ENCODE measurements around the gene EVC2.

- TF ChIP-seq, protein P1, sequence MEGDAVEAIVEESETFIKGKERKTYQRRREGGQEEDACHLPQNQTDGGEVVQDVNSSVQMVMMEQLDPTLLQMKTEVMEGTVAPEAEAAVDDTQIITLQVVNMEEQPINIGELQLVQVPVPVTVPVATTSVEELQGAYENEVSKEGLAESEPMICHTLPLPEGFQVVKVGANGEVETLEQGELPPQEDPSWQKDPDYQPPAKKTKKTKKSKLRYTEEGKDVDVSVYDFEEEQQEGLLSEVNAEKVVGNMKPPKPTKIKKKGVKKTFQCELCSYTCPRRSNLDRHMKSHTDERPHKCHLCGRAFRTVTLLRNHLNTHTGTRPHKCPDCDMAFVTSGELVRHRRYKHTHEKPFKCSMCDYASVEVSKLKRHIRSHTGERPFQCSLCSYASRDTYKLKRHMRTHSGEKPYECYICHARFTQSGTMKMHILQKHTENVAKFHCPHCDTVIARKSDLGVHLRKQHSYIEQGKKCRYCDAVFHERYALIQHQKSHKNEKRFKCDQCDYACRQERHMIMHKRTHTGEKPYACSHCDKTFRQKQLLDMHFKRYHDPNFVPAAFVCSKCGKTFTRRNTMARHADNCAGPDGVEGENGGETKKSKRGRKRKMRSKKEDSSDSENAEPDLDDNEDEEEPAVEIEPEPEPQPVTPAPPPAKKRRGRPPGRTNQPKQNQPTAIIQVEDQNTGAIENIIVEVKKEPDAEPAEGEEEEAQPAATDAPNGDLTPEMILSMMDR (IDR thresholded peaks at IDR 0.05; ENCODE audit: insufficient read depth, low read length): no peak
- TF ChIP-seq, protein P2, sequence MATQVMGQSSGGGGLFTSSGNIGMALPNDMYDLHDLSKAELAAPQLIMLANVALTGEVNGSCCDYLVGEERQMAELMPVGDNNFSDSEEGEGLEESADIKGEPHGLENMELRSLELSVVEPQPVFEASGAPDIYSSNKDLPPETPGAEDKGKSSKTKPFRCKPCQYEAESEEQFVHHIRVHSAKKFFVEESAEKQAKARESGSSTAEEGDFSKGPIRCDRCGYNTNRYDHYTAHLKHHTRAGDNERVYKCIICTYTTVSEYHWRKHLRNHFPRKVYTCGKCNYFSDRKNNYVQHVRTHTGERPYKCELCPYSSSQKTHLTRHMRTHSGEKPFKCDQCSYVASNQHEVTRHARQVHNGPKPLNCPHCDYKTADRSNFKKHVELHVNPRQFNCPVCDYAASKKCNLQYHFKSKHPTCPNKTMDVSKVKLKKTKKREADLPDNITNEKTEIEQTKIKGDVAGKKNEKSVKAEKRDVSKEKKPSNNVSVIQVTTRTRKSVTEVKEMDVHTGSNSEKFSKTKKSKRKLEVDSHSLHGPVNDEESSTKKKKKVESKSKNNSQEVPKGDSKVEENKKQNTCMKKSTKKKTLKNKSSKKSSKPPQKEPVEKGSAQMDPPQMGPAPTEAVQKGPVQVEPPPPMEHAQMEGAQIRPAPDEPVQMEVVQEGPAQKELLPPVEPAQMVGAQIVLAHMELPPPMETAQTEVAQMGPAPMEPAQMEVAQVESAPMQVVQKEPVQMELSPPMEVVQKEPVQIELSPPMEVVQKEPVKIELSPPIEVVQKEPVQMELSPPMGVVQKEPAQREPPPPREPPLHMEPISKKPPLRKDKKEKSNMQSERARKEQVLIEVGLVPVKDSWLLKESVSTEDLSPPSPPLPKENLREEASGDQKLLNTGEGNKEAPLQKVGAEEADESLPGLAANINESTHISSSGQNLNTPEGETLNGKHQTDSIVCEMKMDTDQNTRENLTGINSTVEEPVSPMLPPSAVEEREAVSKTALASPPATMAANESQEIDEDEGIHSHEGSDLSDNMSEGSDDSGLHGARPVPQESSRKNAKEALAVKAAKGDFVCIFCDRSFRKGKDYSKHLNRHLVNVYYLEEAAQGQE (IDR thresholded peaks at IDR 0.05; ENCODE audit: insufficient replicate concordance, low read depth): no peak
- no peak for TF ChIP-seq POLR2AphosphoS5 (IDR thresholded peaks at IDR 0.05; ENCODE audit: low read depth)
Observed at GRCh38 chr4:5722328-5722727, 14.0 kb upstream of the EVC2 start.

Measured in HL-60 (cell line).